ENCODE data around the gene RAET1G. TPM values are rescaled to one million over a fixed set of nuclear protein-coding genes. Genes with fewer than 3 reads are reported as not detected.
"Not testable (repeated sequence)": the region's sequence is repeated elsewhere in the genome, so short reads cannot be mapped to it uniquely, and the experiment has no call there.

RAET1G gene
- total and polyA plus RNA-seq, 4 donors = 0.64 to 0.99 TPM; not detected in 2

- H3K27me3 ChIP-seq (ENCODE audit: control insufficient read depth in 1 of 2, insufficient read depth in 2 of 2, low read length in 1 of 2); DNase-seq: not testable (repeated sequence)
- 12 to 15% methylated on average over 11 to 13 of the region's 21 CpGs for WGBS, 2 donors
Observed at GRCh38 chr6:149954984-149955653, 32.2 kb upstream of the RAET1G start.

DNA sequence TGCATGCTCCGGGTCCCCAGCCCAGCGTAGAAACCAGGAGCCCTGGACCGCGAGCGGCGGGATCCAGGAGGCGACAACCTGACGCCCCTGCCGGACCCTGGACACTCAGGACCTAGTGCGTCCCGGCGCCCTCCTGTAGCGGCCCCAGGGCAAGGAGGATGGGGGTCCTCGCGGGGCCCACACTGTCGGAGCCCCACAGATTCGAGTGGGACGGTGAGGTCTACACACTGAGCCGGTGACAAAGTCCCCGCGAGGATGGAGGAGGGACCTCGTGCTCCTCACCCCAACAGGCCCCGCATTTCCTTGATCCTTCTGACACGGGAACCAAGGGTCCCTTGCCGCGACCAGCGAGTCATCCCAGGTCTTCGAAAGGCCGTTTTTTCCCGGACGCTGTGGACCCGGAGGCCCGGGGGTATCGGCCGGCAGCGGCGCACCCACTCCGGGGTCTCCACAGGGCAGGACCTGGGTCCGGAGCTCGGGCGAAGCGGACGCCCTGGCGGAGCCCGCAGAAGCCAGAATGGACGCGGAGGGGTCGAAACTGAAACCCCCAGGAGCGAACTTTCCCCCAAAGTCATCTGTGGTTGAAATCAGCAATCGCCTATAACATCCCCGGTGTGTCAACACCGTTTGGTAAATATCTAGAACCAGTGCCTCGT lies 31.5 kb upstream of the RAET1G start:
- H3K27me3 ChIP-seq (ENCODE audit: control insufficient read depth in 1 of 2, insufficient read depth in 2 of 2, low read length in 1 of 2); H3K4me3 ChIP-seq (ENCODE audit: low read length in 2 of 2); H3K36me3 ChIP-seq (ENCODE audit: control insufficient read depth in 1 of 2, insufficient read depth in 2 of 2, low read length in 1 of 2); intact Hi-C loops (cut with DNase I); H3K4me1 ChIP-seq (ENCODE audit: control insufficient read depth in 1 of 2, insufficient read depth in 2 of 2, low read length in 2 of 2); H3K9me3 ChIP-seq (ENCODE audit: control insufficient read depth, low read length); DNase-seq; H3K27ac ChIP-seq (ENCODE audit: low read depth in 1 of 2, low read length in 2 of 2): not testable (repeated sequence)
- 4 to 5% methylated on average over 34 to 39 of the region's 53 CpGs for WGBS, 2 donors
- peak; percentile 19 for ATAC-seq (ENCODE audit: low FRiP score)

More at GRCh38 chr6:149954984-149955653, 32.2 kb upstream of the RAET1G start:
- H3K9me3 ChIP-seq (ENCODE audit: control insufficient read depth, low read length); H3K4me1 ChIP-seq (ENCODE audit: control insufficient read depth in 1 of 2, insufficient read depth in 2 of 2, low read length in 2 of 2); H3K36me3 ChIP-seq (ENCODE audit: control insufficient read depth in 1 of 2, insufficient read depth in 2 of 2, low read length in 1 of 2); intact Hi-C loops (cut with DNase I); H3K4me3 ChIP-seq (ENCODE audit: low read length in 2 of 2); ATAC-seq (ENCODE audit: low FRiP score); H3K27ac ChIP-seq (ENCODE audit: low read depth in 1 of 2, low read length in 2 of 2): not testable (repeated sequence)

DNA sequence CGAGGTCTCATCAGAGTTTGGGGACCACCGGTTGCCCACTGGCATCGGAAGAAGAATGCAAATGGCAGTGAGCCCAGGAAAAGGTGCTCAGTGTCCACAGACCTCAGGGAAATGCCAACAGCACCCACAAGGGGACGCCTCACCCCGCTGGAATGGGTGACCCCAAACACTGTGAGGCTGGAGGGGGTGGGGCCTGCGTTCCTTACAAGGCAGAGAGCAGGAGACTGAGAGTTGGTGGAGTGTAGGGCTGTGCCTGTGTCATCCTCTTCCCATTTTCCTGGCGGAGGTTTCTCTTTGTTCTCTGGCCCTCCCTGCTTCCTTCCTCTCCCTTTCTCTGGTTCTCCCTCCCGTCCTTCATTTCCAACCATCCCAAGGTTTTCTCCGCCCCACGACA lies 31.0 kb upstream of the RAET1G start:
- intact Hi-C loops (cut with DNase I); H3K9me3 ChIP-seq (ENCODE audit: control insufficient read depth, low read length); H3K27ac ChIP-seq (ENCODE audit: low read depth in 1 of 2, low read length in 2 of 2); H3K36me3 ChIP-seq (ENCODE audit: control insufficient read depth in 1 of 2, insufficient read depth in 2 of 2, low read length in 1 of 2); H3K27me3 ChIP-seq (ENCODE audit: control insufficient read depth in 1 of 2, insufficient read depth in 2 of 2, low read length in 1 of 2); H3K4me1 ChIP-seq (ENCODE audit: control insufficient read depth in 1 of 2, insufficient read depth in 2 of 2, low read length in 2 of 2); DNase-seq; H3K4me3 ChIP-seq (ENCODE audit: low read length in 2 of 2): not testable (repeated sequence)
- peak; percentile 9 for ATAC-seq (ENCODE audit: low FRiP score)
- 3 to 25% methylated on average over 2 to 3 of the region's 10 CpGs for WGBS, 2 donors

DNA sequence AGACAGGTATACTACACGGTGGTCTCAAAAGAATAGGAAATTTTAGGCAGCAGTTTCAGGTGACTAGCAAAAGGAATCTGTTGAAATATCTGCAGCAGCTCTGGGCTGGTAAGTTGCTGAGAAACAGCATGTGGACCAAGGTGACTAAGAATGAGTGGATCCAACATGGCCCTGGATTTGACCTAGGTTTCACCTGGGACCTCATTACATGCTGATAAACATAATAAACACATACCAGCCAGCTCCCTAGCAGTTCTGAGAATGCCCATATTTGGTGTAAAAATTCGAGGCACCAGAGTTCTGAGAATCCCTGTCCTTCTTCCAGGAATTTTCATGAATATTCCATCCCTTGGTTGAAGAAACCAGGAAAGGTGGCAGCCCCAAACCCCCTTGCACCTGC lies 30.5 kb upstream of the RAET1G start:
- H3K4me3 ChIP-seq (ENCODE audit: low read length in 2 of 2); H3K27ac ChIP-seq (ENCODE audit: low read depth in 1 of 2, low read length in 2 of 2); H3K27me3 ChIP-seq (ENCODE audit: control insufficient read depth in 1 of 2, insufficient read depth in 2 of 2, low read length in 1 of 2); ATAC-seq (ENCODE audit: low FRiP score); H3K9me3 ChIP-seq (ENCODE audit: control insufficient read depth, low read length); H3K4me1 ChIP-seq (ENCODE audit: control insufficient read depth in 1 of 2, insufficient read depth in 2 of 2, low read length in 2 of 2); DNase-seq; H3K36me3 ChIP-seq (ENCODE audit: control insufficient read depth in 1 of 2, insufficient read depth in 2 of 2, low read length in 1 of 2); intact Hi-C loops (cut with DNase I): not testable (repeated sequence)
- WGBS, 2 donors = 37 to 38% methylated on average over 2 of the region's 2 CpGs

DNA sequence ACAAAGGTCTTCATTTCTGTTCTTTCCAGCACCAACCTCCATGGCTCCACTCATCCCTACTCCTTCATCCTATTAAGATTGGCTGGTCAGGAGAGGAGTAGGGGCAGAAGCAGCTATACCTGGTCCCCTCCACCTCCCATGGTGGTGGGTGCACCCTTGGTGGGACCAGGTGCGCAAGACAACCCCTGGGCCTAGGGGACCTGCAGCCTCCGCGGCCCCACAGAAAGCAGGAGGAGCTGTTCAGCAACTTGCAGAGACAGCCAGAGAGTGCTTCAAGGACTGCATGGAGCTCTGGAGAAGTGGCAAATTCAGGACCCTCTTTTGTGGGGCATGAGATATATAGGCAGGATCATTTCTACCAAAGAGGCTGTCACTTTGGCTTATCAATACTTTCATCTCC lies 28.7 kb upstream of the RAET1G start:
- intact Hi-C loops (cut with DNase I) = no loop called here
- DNase-seq = no peak
- H3K9me3 ChIP-seq (ENCODE audit: control insufficient read depth, low read length) = no peaks in the 10 kb centered on the region
- no peak overlapping the region for H3K27ac ChIP-seq (ENCODE audit: low read depth in 1 of 2, low read length in 2 of 2)
- 72 to 84% methylated on average over 3 of the region's 3 CpGs for WGBS, 2 donors
- no peaks in the 10 kb centered on the region for H3K36me3 ChIP-seq (ENCODE audit: control insufficient read depth in 1 of 2, insufficient read depth in 2 of 2, low read length in 1 of 2)
- ATAC-seq (ENCODE audit: low FRiP score) = no peak
- H3K27me3 ChIP-seq (ENCODE audit: control insufficient read depth in 1 of 2, insufficient read depth in 2 of 2, low read length in 1 of 2) = peaks cover 0 to 2% of the 10 kb centered on the region in 2 donors
- H3K4me3 ChIP-seq (ENCODE audit: low read length in 2 of 2) = no peak overlapping the region
- no peaks in the 10 kb centered on the region for H3K4me1 ChIP-seq (ENCODE audit: control insufficient read depth in 1 of 2, insufficient read depth in 2 of 2, low read length in 2 of 2)

GRCh38 chr6:149951096-149951495 lies 28.2 kb upstream of the RAET1G start:
- ATAC-seq (ENCODE audit: low FRiP score) = no peak
- H3K36me3 ChIP-seq (ENCODE audit: control insufficient read depth in 1 of 2, insufficient read depth in 2 of 2, low read length in 1 of 2) = no peaks in the 10 kb centered on the region
- DNase-seq = no peak
- peaks cover 0 to 2% of the 10 kb centered on the region in 2 donors for H3K27me3 ChIP-seq (ENCODE audit: control insufficient read depth in 1 of 2, insufficient read depth in 2 of 2, low read length in 1 of 2)
- no peaks in the 10 kb centered on the region for H3K9me3 ChIP-seq (ENCODE audit: control insufficient read depth, low read length)
- no peak overlapping the region for H3K27ac ChIP-seq (ENCODE audit: low read depth in 1 of 2, low read length in 2 of 2)
- H3K4me3 ChIP-seq (ENCODE audit: low read length in 2 of 2) = no peak overlapping the region
- no peaks in the 10 kb centered on the region for H3K4me1 ChIP-seq (ENCODE audit: control insufficient read depth in 1 of 2, insufficient read depth in 2 of 2, low read length in 2 of 2)
- intact Hi-C loops (cut with DNase I) = no loop called here
- WGBS, 2 donors = 76% methylated on average over 9 of the region's 9 CpGs

DNA sequence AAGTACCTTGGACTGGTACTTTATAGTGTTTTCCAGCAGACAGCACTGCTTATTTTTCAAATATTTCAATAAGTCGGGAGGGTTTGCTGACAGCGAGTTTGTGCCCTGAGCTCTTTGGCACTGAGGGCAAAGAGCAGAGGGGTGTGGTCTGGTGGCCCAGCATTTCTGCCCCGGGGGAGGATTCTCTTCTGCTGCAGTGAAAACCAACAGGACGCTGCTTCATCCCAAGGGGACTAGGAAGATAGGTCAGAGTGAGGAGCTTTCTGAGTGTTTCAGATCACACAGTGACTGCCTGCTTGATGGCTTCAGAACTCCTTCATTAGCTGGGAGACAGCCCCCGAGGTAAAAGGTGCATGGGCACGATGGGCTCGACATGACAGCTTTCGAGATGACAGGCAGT lies 27.5 kb upstream of the RAET1G start:
- intact Hi-C loops (cut with DNase I) = no loop called here
- 37 to 50% methylated on average over 8 of the region's 8 CpGs for WGBS, 2 donors
- no peaks in the 10 kb centered on the region for H3K9me3 ChIP-seq (ENCODE audit: control insufficient read depth, low read length)
- H3K36me3 ChIP-seq (ENCODE audit: control insufficient read depth in 1 of 2, insufficient read depth in 2 of 2, low read length in 1 of 2) = no peaks in the 10 kb centered on the region
- no peak overlapping the region for H3K27ac ChIP-seq (ENCODE audit: low read depth in 1 of 2, low read length in 2 of 2)
- H3K27me3 ChIP-seq (ENCODE audit: control insufficient read depth in 1 of 2, insufficient read depth in 2 of 2, low read length in 1 of 2) = peaks cover 0 to 2% of the 10 kb centered on the region in 2 donors
- no peaks in the 10 kb centered on the region for H3K4me1 ChIP-seq (ENCODE audit: control insufficient read depth in 1 of 2, insufficient read depth in 2 of 2, low read length in 2 of 2)
- DNase-seq (no peak), ATAC-seq (ENCODE audit: low FRiP score) (no peak)
- no peak overlapping the region for H3K4me3 ChIP-seq (ENCODE audit: low read length in 2 of 2)

DNA sequence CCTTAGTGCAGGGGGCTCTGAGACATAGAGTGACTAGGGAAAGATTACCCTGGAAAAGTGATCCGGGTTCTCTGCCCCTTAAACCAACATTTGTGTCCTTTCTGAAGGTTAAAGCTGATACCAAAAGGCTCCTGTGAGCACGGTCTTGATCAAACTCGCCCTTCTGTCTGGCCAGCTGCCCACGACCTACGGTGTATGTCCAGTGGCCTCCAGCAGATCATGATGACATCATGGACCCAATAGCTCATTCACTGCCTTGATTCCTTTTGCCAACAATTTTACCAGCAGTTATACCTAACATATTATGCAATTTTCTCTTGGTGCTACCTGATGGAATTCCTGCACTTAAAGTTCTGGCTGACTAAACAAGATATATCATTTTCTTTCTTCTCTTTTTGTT lies 25.7 kb upstream of the RAET1G start:
- H3K9me3 ChIP-seq (ENCODE audit: control insufficient read depth, low read length) = no peaks in the 10 kb centered on the region
- no peak for ATAC-seq (ENCODE audit: low FRiP score)
- no peak for DNase-seq
- H3K4me1 ChIP-seq (ENCODE audit: control insufficient read depth in 1 of 2, insufficient read depth in 2 of 2, low read length in 2 of 2) = no peaks in the 10 kb centered on the region
- no peaks in the 10 kb centered on the region for H3K36me3 ChIP-seq (ENCODE audit: control insufficient read depth in 1 of 2, insufficient read depth in 2 of 2, low read length in 1 of 2)
- no peak overlapping the region for H3K27ac ChIP-seq (ENCODE audit: low read depth in 1 of 2, low read length in 2 of 2)
- H3K27me3 ChIP-seq (ENCODE audit: control insufficient read depth in 1 of 2, insufficient read depth in 2 of 2, low read length in 1 of 2) = peaks cover 0 to 2% of the 10 kb centered on the region in 2 donors
- intact Hi-C loops (cut with DNase I) = no loop called here
- WGBS, 2 donors = 94% methylated on average over 5 of the region's 5 CpGs
- no peak overlapping the region for H3K4me3 ChIP-seq (ENCODE audit: low read length in 2 of 2)

GRCh38 chr6:149948011-149948410 lies 25.1 kb upstream of the RAET1G start:
- no peaks in the 10 kb centered on the region for H3K9me3 ChIP-seq (ENCODE audit: control insufficient read depth, low read length)
- peaks cover 0 to 2% of the 10 kb centered on the region in 2 donors for H3K27me3 ChIP-seq (ENCODE audit: control insufficient read depth in 1 of 2, insufficient read depth in 2 of 2, low read length in 1 of 2)
- no peak overlapping the region for H3K4me3 ChIP-seq (ENCODE audit: low read length in 2 of 2)
- intact Hi-C loops (cut with DNase I) = no loop called here
- H3K36me3 ChIP-seq (ENCODE audit: control insufficient read depth in 1 of 2, insufficient read depth in 2 of 2, low read length in 1 of 2) = no peaks in the 10 kb centered on the region
- WGBS, 2 donors = 88 to 96% methylated on average over 1 of the region's 1 CpG
- H3K27ac ChIP-seq (ENCODE audit: low read depth in 1 of 2, low read length in 2 of 2) = no peak overlapping the region
- DNase-seq = no peak
- ATAC-seq (ENCODE audit: low FRiP score) = no peak
- no peaks in the 10 kb centered on the region for H3K4me1 ChIP-seq (ENCODE audit: control insufficient read depth in 1 of 2, insufficient read depth in 2 of 2, low read length in 2 of 2)
